GM12875 (cell line): Measurements from ENCODE around the gene EVX2.

Source experiments
- H3K4me3 ChIP-seq: one replicate; pipeline ENCODE4 v1.5.1; 2011; ENCODE audit warnings: low read depth, low read length, control low read depth
- TF ChIP-seq, protein P1 (sequence below): IDR thresholded peaks from 2 replicates; pipeline ENCODE4 v1.5.1; 2011; ENCODE audit warnings: low read depth, mild to moderate bottlenecking, control low read depth, inconsistent platforms, low read length, moderate library complexity, borderline replicate concordance; ENCODE audit not compliant: insufficient read depth

Gene EVX2

DNA sequence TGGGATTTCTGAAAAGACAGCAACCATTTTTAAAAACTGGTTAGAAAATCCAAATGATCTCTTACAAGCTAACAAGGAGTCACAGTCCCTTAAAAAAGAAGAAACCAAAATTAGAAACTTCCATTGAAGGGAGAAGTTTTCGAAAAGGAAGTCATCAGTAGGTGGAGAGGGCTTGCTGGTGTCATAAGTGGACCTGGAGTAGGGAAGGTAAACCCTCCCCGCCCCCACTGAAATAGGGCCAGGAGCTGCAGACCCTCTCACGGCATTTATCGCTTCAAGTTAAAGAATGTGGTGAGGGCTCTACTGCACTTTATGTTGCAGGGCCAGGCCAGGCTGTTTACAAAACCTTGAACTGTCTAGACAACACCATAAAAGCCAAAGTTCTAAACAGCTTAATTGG lies 26.2 kb upstream of the EVX2 start:
- no peak overlapping the region for H3K4me3 ChIP-seq
- TF ChIP-seq, protein P1, sequence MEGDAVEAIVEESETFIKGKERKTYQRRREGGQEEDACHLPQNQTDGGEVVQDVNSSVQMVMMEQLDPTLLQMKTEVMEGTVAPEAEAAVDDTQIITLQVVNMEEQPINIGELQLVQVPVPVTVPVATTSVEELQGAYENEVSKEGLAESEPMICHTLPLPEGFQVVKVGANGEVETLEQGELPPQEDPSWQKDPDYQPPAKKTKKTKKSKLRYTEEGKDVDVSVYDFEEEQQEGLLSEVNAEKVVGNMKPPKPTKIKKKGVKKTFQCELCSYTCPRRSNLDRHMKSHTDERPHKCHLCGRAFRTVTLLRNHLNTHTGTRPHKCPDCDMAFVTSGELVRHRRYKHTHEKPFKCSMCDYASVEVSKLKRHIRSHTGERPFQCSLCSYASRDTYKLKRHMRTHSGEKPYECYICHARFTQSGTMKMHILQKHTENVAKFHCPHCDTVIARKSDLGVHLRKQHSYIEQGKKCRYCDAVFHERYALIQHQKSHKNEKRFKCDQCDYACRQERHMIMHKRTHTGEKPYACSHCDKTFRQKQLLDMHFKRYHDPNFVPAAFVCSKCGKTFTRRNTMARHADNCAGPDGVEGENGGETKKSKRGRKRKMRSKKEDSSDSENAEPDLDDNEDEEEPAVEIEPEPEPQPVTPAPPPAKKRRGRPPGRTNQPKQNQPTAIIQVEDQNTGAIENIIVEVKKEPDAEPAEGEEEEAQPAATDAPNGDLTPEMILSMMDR: no peak

GRCh38 chr2:176109192-176109901 lies 25.6 kb upstream of the EVX2 start:
- H3K4me3 ChIP-seq: no peak overlapping the region
- TF ChIP-seq, protein P1: no peak

- TF ChIP-seq, protein P1: no peak
- no peak overlapping the region for H3K4me3 ChIP-seq
These were observed 24.0 kb upstream of the EVX2 start for GRCh38 chr2:176107731-176108181.

- peak within 1 kb of the TSS; percentile 26 for H3K4me3 ChIP-seq
- TF ChIP-seq, protein P1: no peak
These were observed 23.1 kb upstream of the EVX2 start, which contains the start of gene HOXD11 for GRCh38 chr2:176106581-176107539. Gene HOXD11, plus strand, starts transcription at chr2:176107280. Its CDS starts 76 bp downstream, at chr2:176107356.

- no peak overlapping the region for H3K4me3 ChIP-seq
- TF ChIP-seq, protein P1: no peak
These were observed 22.2 kb upstream of the EVX2 start for GRCh38 chr2:176105730-176106580.

- H3K4me3 ChIP-seq: no peak overlapping the region
- TF ChIP-seq, protein P1: no peak
These were observed 21.4 kb upstream of the EVX2 start for GRCh38 chr2:176105078-176105729.
